GM19023 (cell line): ENCODE data around the gene TCERG1L.

ENCODE experiments used
- ATAC-seq: cut with Tn5 transposase; IDR thresholded peaks from one replicate; pipeline ENCODE4 v1.9.1; 2021; ENCODE audit warnings: mild to moderate bottlenecking, moderate library complexity; ENCODE audit not compliant: unreplicated experiment

Gene TCERG1L

GRCh38 chr10:131230166-131230565 is 81.4 kb downstream of the TCERG1L start:
- no peak for ATAC-seq

- ATAC-seq, result no peak
Observed at GRCh38 chr10:131227163-131227740, 84.3 kb downstream of the TCERG1L start.

- no peak for ATAC-seq
Observed at GRCh38 chr10:131226446-131227162, 84.9 kb downstream of the TCERG1L start.

- ATAC-seq, result no peak
Observed at GRCh38 chr10:131224106-131224505, 87.4 kb downstream of the TCERG1L start.

- ATAC-seq, result no peak
Observed at GRCh38 chr10:131223422-131223821, 88.1 kb downstream of the TCERG1L start.

- no peak for ATAC-seq
Observed at GRCh38 chr10:131222986-131223385, 88.5 kb downstream of the TCERG1L start.

GRCh38 chr10:131221632-131222277 is 89.8 kb downstream of the TCERG1L start:
- no peak for ATAC-seq

GRCh38 chr10:131220601-131221171 is 90.8 kb downstream of the TCERG1L start:
- ATAC-seq, result no peak

GRCh38 chr10:131219955-131220489 is 91.5 kb downstream of the TCERG1L start:
- ATAC-seq, result no peak

GRCh38 chr10:131219584-131219886 is 92.0 kb downstream of the TCERG1L start:
- no peak for ATAC-seq

- no peak for ATAC-seq
Observed at GRCh38 chr10:131218811-131219583, 92.5 kb downstream of the TCERG1L start.

GRCh38 chr10:131216681-131217230 is 94.8 kb downstream of the TCERG1L start:
- ATAC-seq, result no peak

GRCh38 chr10:131215776-131216175 is 95.7 kb downstream of the TCERG1L start:
- no peak for ATAC-seq

- no peak for ATAC-seq
Observed at GRCh38 chr10:131214521-131215244, 96.8 kb downstream of the TCERG1L start.

- ATAC-seq, result no peak
Observed at GRCh38 chr10:131213741-131214505, 97.6 kb downstream of the TCERG1L start.

GRCh38 chr10:131212763-131213325 is 98.7 kb downstream of the TCERG1L start:
- ATAC-seq, result no peak

- ATAC-seq, result no peak
Observed at GRCh38 chr10:131211965-131212619, 99.4 kb downstream of the TCERG1L start.

- no peak for ATAC-seq
Observed at GRCh38 chr10:131211559-131211958, 100.0 kb downstream of the TCERG1L start.
